IMR-90 (cell line): ENCODE results near the gene HNRNPLL.

Experiments used
- BHLHE40 ChIP-seq: fragments of 150-350 bp; IDR thresholded peaks from 2 replicates; pipeline ENCODE4 v1.6.1; 2016; ENCODE audit warnings: mild to moderate bottlenecking, low read depth, low read length
- CEBPB ChIP-seq: IDR thresholded peaks from 2 replicates; pipeline ENCODE4 v1.6.1; 2012; ENCODE audit warnings: low read depth, low read length, improper control_type of control experiment
- CTCF ChIP-seq: conservative IDR thresholded peaks from 2 replicates; pipeline ENCODE4 v1.5.1; 2012; ENCODE audit warnings: mild to moderate bottlenecking, low read depth, low read length, improper control_type of control experiment
- FOS ChIP-seq: fragments of 150-350 bp; IDR thresholded peaks from 2 replicates; pipeline ENCODE4 v1.6.1; 2016; ENCODE audit warnings: low read depth, low read length
- MAFK ChIP-seq: IDR thresholded peaks from 2 replicates; pipeline ENCODE4 v1.6.1; 2012; ENCODE audit warnings: low read depth, low read length, improper control_type of control experiment
- MAZ ChIP-seq: IDR thresholded peaks from 2 replicates; pipeline ENCODE4 v1.6.1; 2012; ENCODE audit warnings: low read depth, mild to moderate bottlenecking, low read length, improper control_type of control experiment, moderate library complexity, borderline replicate concordance
- MXI1 ChIP-seq: IDR thresholded peaks from 2 replicates; pipeline ENCODE4 v1.6.1; 2012; ENCODE audit warnings: low read depth, mild to moderate bottlenecking, low read length, moderate library complexity, borderline replicate concordance
- POLR2A ChIP-seq: IDR thresholded peaks from 2 replicates; pipeline ENCODE4 v1.6.1; 2012; ENCODE audit warnings: mild to moderate bottlenecking, low read depth, low read length
- RAD21 ChIP-seq: IDR thresholded peaks from 2 replicates; pipeline ENCODE4 v1.6.1; 2012; ENCODE audit warnings: low read length, improper control_type of control experiment
- RFX5 ChIP-seq: IDR thresholded peaks from 2 replicates; pipeline ENCODE4 v1.8.0; 2012; ENCODE audit warnings: low read depth, mild to moderate bottlenecking, low read length, moderate library complexity
- SMC3 ChIP-seq: fragments of 150-350 bp; IDR thresholded peaks from 2 replicates; pipeline ENCODE4 v1.6.1; 2016; ENCODE audit warnings: low read depth, mild to moderate bottlenecking, antibody characterized with exemption, low read length, moderate library complexity

- TF ChIP-seq CEBPB: no peak
- TF ChIP-seq CTCF: no peak
- TF ChIP-seq MAZ: no peak
- TF ChIP-seq MAFK: no peak
- TF ChIP-seq POLR2A: no peak
- no peak for TF ChIP-seq RFX5
- no peak for TF ChIP-seq SMC3
- TF ChIP-seq MXI1: no peak
- no peak for TF ChIP-seq FOS
- TF ChIP-seq BHLHE40: no peak
- no peak for TF ChIP-seq RAD21
Observed at GRCh38 chr2:38551746-38552145, 51.0 kb downstream of the HNRNPLL start.
